HepG2 (cell line): ENCODE data around the gene TTBK2. TPM values are rescaled to one million over a fixed set of nuclear protein-coding genes. Genes with fewer than 3 reads are reported as not detected.

Experiments used
- ATAC-seq: fragments of 200-7000 bp; cut with Tn5 transposase; 3 replicates; pipeline ENCODE4 v1.9.1; 2020; ENCODE audit warnings: mild to moderate bottlenecking, moderate library complexity
- BruUV-seq: library from RNA; stranded (reverse); fragments of 400-500 nt; replicated peaks from 2 replicates; lab custom pipeline; 2021; lab: Mats Ljungman, UMichigan
- CTCF ChIA-PET: fragments of 300-600 bp; formaldehyde crosslinking; extraction: SDS; loops from one replicate; lab custom pipeline; 2021; ENCODE audit warnings: low total read pairs, inconsistent platforms, low intra/inter-chr PET ratio; lab: Yijun Ruan, JAX
- POLR2A ChIA-PET: fragments of 350-600 bp; sonication (Branson Sonifier 250); formaldehyde crosslinking; loops from one replicate; lab custom pipeline; 2020; ENCODE audit warnings: antibody characterized with exemption, inconsistent platforms; lab: Yijun Ruan, JAX
- DNase-seq: peaks from one replicate; pipeline ENCODE4 v3.0.0-alpha.2; 2015; ENCODE audit warnings: low spot score
- FAIRE-seq: peaks from 3 replicates; lab custom pipeline; 2011; peaks lifted over from hg19 to GRCh38; lab: Jason Lieb, UNC
- H2AFZ ChIP-seq: one replicate; pipeline ENCODE4 v1.6.1; 2011; ENCODE audit warnings: low read length, inconsistent platforms
- H3K27ac ChIP-seq: fragments of 300-600 bp; 3 replicates; pipeline ENCODE4 v1.8.0; 2011; ENCODE audit warnings: mixed run types, mild to moderate bottlenecking, mixed read lengths, low read length, inconsistent platforms; ENCODE audit not compliant: insufficient read depth; ENCODE audit errors: extremely low read length
- H3K27me3 ChIP-seq, 2 experiments: fragments of 200-600 bp in 1 of 2; 2 replicates in 1 of 2; 3 replicates in 1 of 2; pipeline versions ENCODE4 v1.6.0 to v1.8.0; 2011; ENCODE audit warnings: low read length in 2 of 2, mild to moderate bottlenecking in 2 of 2, moderate library complexity in 2 of 2, inconsistent platforms in 1 of 2; ENCODE audit not compliant: insufficient read depth in 2 of 2, control insufficient read depth in 1 of 2
- H3K36me3 ChIP-seq, 2 experiments: fragments of 200-600 bp in 1 of 2; replicated peaks in 1 of 2; 2 replicates in 1 of 2; 3 replicates in 1 of 2; pipeline versions ENCODE4 v1.5.1 to v1.8.0; 2011; ENCODE audit warnings: low read length in 2 of 2, inconsistent platforms in 1 of 2; ENCODE audit not compliant: insufficient read depth in 2 of 2, control insufficient read depth in 1 of 2
- H3K4me1 ChIP-seq: 2 replicates; pipeline ENCODE4 v1.5.1; 2012; ENCODE audit warnings: low read length, inconsistent platforms; ENCODE audit not compliant: insufficient read depth
- H3K4me2 ChIP-seq: 2 replicates; pipeline ENCODE4 v1.6.0; 2011; ENCODE audit warnings: low read depth, low read length, inconsistent platforms
- H3K4me3 ChIP-seq, 3 experiments: fragments of 200-600 bp in 1 of 3; sonication (generic), shearing (Covaris generic) in 1 of 3; replicated peaks in 1 of 3; 2 replicates each; pipeline ENCODE4 v1.5.1; 2011 to 2016; ENCODE audit warnings: low read length in 3 of 3, inconsistent platforms in 2 of 3, low read depth in 2 of 3, mild to moderate bottlenecking in 2 of 3, control low read depth in 1 of 3, mixed read lengths in 1 of 3; ENCODE audit not compliant: insufficient read depth in 1 of 3
- H3K79me2 ChIP-seq: one replicate; pipeline ENCODE4 v1.6.1; 2011; ENCODE audit warnings: low read length, inconsistent platforms; ENCODE audit not compliant: insufficient read depth
- H3K9ac ChIP-seq: 2 replicates; pipeline ENCODE4 v1.6.0; 2011; ENCODE audit warnings: mild to moderate bottlenecking, low read depth, low read length, inconsistent platforms; ENCODE audit not compliant: insufficient read depth
- H3K9me3 ChIP-seq: 2 replicates; pipeline ENCODE4 v1.5.1; 2012; ENCODE audit warnings: mild to moderate bottlenecking, low read length
- H4K20me1 ChIP-seq: 2 replicates; pipeline ENCODE4 v1.6.0; 2011; ENCODE audit warnings: inconsistent platforms, mild to moderate bottlenecking, low read length, moderate library complexity; ENCODE audit not compliant: insufficient read depth
- AGO2 ChIP-seq: fragments of 200-400 bp; formaldehyde crosslinking; optimal IDR thresholded peaks from 2 replicates; pipeline ENCODE3; 2017; ENCODE audit warnings: mild to moderate bottlenecking, low read depth, low read length, moderate library complexity
- FOSL2 ChIP-seq: sonication (generic); formaldehyde crosslinking; IDR thresholded peaks from 2 replicates; pipeline ENCODE4 v1.4.0; 2020; ENCODE audit warnings: missing genetic modification reagents
- FOXC1 ChIP-seq: sonication (generic); formaldehyde crosslinking; IDR thresholded peaks from 2 replicates; pipeline ENCODE4 v1.8.0; 2022; ENCODE audit warnings: mild to moderate bottlenecking, missing genetic modification reagents, borderline replicate concordance
- HNRNPLL ChIP-seq: fragments of 200-400 bp; formaldehyde crosslinking; IDR thresholded peaks from 2 replicates; pipeline ENCODE4 v1.6.1; 2017; ENCODE audit warnings: mild to moderate bottlenecking, low read depth, low read length; ENCODE audit not compliant: poor library complexity, severe bottlenecking
- KDM5A ChIP-seq: fragments of 200-600 bp; sonication (generic); IDR thresholded peaks from 2 replicates; pipeline ENCODE4 v1.7.0; 2018; ENCODE audit warnings: antibody characterized with exemption, mild to moderate bottlenecking, low read length, borderline replicate concordance
- SUZ12 ChIP-seq: fragments of 150-350 bp; IDR thresholded peaks from 2 replicates; pipeline ENCODE4 v1.6.1; 2014; ENCODE audit warnings: low read depth, low read length
- TSC22D2 ChIP-seq: sonication (generic); formaldehyde crosslinking; IDR thresholded peaks from 2 replicates; pipeline ENCODE4 v1.5.1; 2020; ENCODE audit warnings: missing genetic modification reagents, mild to moderate bottlenecking, borderline replicate concordance
- ZBTB7B ChIP-seq: sonication (generic); formaldehyde crosslinking; IDR thresholded peaks from 2 replicates; pipeline ENCODE4 v1.4.0; 2020; ENCODE audit warnings: missing genetic modification reagents
- ZNF326 ChIP-seq: sonication (generic); formaldehyde crosslinking; IDR thresholded peaks from 2 replicates; pipeline ENCODE4 v1.4.0; 2020; ENCODE audit warnings: missing genetic modification reagents, borderline replicate concordance
- WGBS: methylation state at CpG from one replicate; pipeline ENCODE4 v1.1.6; 2017; ENCODE audit warnings: low lambda C conversion rate; 5-methylcytosine and 5-hydroxymethylcytosine counted together
- in situ Hi-C: cut with HindIII; loops from 2 replicates; pipeline ENCODE4 v1.10.0; 2017; ENCODE audit warnings: low pct_unique_long_range_greater_than_20kb; ENCODE audit not compliant: extremely low pct_ligation_motif_present
- intact Hi-C: fragments of 100-400 bp; cut with micrococcal nuclease; formaldehyde crosslinking; loops from one replicate; pipeline ENCODE4 v1.10.0; 2022; ENCODE audit not compliant: unreplicated experiment
- polyA plus RNA-seq, 8 experiments: library from polyadenylated mRNA; depleted of rRNA in 3 of 8; stranded (reverse) in 7 of 8; unstranded in 1 of 8; fragments of >200 nt; fragmentation: Illumina TruSeq in 4 of 8; extraction: Trizol in 4 of 8; gene quantifications; 2 replicates each; pipeline versions ENCODE4 v1.2.1 to v1.2.3, GENCODE V29; 2011 to 2016; ENCODE audit warnings: low read depth in 4 of 8, missing spikeins in 1 of 8, mixed read lengths in 1 of 8; ENCODE audit not compliant: insufficient read depth in 1 of 8
- total RNA-seq, 5 experiments: library from RNA; depleted of rRNA; stranded (reverse); fragments of >200 nt; fragmentation: Illumina TruSeq; extraction: Trizol; gene quantifications; 2 replicates each; pipeline ENCODE4 v1.2.3, GENCODE V29; 2016; ENCODE audit warnings: low read depth in 1 of 5
- TF ChIP-seq, protein P1 (sequence below): sonication (generic); IDR thresholded peaks from 2 replicates; pipeline ENCODE4 v1.6.1; 2016; ENCODE audit warnings: low read depth, borderline replicate concordance
- TF ChIP-seq, protein P2 (sequence below): sonication (generic); formaldehyde crosslinking; IDR thresholded peaks from 2 replicates; pipeline ENCODE4 v1.4.0; 2020; ENCODE audit warnings: missing genetic modification reagents; ENCODE audit errors: not compliant biosample characterization
- TF ChIP-seq, protein P3 (sequence below): conservative IDR thresholded peaks from 2 replicates; pipeline ENCODE4 v1.6.1; 2018; ENCODE audit warnings: missing genetic modification reagents

The TTBK2 gene
- total and polyA plus RNA-seq, 2 of the 13 experiments (the other 11 are each of a cell fraction or from before 2014, with no cell fraction given): 5.1 to 7.4 TPM

DNA sequence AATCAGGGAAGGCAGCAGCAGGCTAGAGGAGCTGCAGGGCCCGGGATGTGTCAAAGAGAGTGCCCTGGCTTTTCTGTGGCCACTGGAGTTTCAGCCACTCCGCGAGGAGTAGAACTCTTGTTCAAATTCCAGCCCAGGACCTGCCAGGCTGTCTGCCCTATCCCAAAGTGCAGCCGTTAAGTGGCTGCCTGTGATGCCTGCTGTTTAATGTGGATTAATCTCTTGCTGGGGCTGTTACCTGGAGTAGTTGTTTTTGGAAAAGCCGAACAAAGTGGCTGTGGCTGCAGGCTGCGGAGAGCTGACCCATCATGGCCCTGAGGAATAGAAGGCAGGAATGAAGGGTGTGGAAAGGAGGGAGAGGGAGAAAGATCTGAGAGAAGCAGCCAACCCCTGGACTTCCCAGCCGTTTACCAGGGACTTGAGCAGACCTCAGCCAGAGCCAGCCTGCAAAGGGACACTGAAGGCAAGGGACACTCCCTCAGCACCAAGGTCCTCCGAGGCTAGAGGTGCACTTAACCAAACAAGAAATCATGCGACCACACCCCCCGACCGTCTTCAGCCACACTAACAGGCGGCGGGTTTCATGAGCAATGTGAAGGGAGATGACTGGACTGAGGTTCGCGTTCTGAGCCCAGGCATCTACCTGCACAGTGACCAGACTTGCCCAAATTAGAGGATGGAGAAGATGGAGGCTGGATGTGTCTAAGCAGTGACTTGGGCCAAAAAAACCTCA is 188.3 kb downstream of the TTBK2 start:
- Histone ChIP-seq H3K79me2 (peaks cover 12% of the 10 kb centered on the region), H3K9ac (no peak overlapping the region), H3K9me3 (no peaks in the 10 kb centered on the region), H3K36me3 (peaks cover 36 to 79% of the 10 kb centered on the region in 2 experiments), H3K4me2 (no peak overlapping the region), H3K4me3 (no peak overlapping the region), H2AFZ (no peak overlapping the region), H3K27me3 (no peaks in the 10 kb centered on the region), H3K27ac (no peak overlapping the region), H3K4me1 (peaks cover 21% of the 10 kb centered on the region), H4K20me1 (0 out of 2 replicates have a peak, but pooled peaks cover 2% of the 10 kb centered on the region)
- in situ Hi-C loops (no loop called here), intact Hi-C loops (no loop called here)
- no peak for ATAC-seq
- no peak for DNase-seq
- no TSS peak for BruUV-seq
- 96% methylated on average over 13 of the region's 15 CpGs for WGBS
- POLR2A ChIA-PET: no interaction called here
- FAIRE-seq: no peak
- CTCF ChIA-PET: no interaction called here
- TF ChIP-seq ZNF326 (CRISPR knock-in tag): no peak
- TF ChIP-seq KDM5A: no peak
- TF ChIP-seq SUZ12: no peak
- TF ChIP-seq, protein P1, sequence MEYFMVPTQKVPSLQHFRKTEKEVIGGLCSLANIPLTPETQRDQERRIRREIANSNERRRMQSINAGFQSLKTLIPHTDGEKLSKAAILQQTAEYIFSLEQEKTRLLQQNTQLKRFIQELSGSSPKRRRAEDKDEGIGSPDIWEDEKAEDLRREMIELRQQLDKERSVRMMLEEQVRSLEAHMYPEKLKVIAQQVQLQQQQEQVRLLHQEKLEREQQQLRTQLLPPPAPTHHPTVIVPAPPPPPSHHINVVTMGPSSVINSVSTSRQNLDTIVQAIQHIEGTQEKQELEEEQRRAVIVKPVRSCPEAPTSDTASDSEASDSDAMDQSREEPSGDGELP: no peak
- TF ChIP-seq, all 625 proteins: peak for 0

DNA sequence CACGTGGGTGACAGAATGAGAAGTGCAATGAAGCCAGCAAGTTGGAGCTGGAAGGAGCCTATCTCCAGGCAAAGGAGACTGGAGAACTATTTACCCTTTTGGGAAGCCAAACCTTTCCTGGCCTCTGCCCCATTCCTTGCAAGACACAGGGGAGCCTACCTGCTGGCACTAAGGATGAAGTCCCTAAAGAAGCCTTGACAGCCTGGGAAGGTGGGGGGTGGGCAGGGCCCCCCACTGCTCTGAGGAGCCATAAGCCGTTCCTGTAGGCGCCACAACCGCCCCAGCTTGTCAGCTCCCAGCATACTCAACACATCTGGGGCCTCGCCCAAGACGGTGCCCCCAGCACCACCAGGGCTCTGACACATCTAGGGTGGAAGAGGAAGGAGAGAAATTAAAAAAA is 189.1 kb downstream of the TTBK2 start:
- no peak overlapping the region for H3K4me2 ChIP-seq
- intact Hi-C loops: no loop called here
- H3K9ac ChIP-seq: no peak overlapping the region
- BruUV-seq: no TSS peak
- H3K9me3 ChIP-seq: no peaks in the 10 kb centered on the region
- no peak for FAIRE-seq
- H3K27me3 ChIP-seq: no peaks in the 10 kb centered on the region
- no peak overlapping the region for H3K27ac ChIP-seq
- H3K79me2 ChIP-seq: peaks cover 12% of the 10 kb centered on the region
- H4K20me1 ChIP-seq: 0 out of 2 replicates have a peak, but pooled peaks cover 2% of the 10 kb centered on the region
- CTCF ChIA-PET: no interaction called here
- 98% methylated on average over 6 of the region's 6 CpGs for WGBS
- in situ Hi-C loops: no loop called here
- no peak overlapping the region for H3K4me3 ChIP-seq
- TF ChIP-seq FOXC1 (CRISPR knock-in tag) (no peak), ZBTB7B (CRISPR knock-in tag) (no peak), HNRNPLL (no peak), FOSL2 (no peak), AGO2 (peak; percentile 30), TSC22D2 (CRISPR knock-in tag) (no peak)
- TF ChIP-seq, protein P2, sequence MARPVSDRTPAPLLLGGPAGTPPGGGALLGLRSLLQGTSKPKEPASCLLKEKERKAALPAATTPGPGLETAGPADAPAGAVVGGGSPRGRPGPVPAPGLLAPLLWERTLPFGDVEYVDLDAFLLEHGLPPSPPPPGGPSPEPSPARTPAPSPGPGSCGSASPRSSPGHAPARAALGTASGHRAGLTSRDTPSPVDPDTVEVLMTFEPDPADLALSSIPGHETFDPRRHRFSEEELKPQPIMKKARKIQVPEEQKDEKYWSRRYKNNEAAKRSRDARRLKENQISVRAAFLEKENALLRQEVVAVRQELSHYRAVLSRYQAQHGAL (CRISPR knock-in tag): no peak
- TF ChIP-seq, protein P3, sequence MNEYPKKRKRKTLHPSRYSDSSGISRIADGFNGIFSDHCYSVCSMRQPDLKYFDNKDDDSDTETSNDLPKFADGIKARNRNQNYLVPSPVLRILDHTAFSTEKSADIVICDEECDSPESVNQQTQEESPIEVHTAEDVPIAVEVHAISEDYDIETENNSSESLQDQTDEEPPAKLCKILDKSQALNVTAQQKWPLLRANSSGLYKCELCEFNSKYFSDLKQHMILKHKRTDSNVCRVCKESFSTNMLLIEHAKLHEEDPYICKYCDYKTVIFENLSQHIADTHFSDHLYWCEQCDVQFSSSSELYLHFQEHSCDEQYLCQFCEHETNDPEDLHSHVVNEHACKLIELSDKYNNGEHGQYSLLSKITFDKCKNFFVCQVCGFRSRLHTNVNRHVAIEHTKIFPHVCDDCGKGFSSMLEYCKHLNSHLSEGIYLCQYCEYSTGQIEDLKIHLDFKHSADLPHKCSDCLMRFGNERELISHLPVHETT: no peak
- TF ChIP-seq, all 625 proteins: peak for 1
- no peak for DNase-seq
- ATAC-seq: no peak
- POLR2A ChIA-PET: no interaction called here
- Histone ChIP-seq H3K4me1 (peaks cover 21% of the 10 kb centered on the region), H2AFZ (no peak overlapping the region), H3K36me3 (peaks cover 38 to 87% of the 10 kb centered on the region in 2 experiments)
